Loucy (cell line): ENCODE data around the gene PRC1.

Experiments
- H2AFZ ChIP-seq: fragments of 200-600 bp; sonication (generic); 2 replicates; pipeline ENCODE4 v1.6.0; 2016; ENCODE audit warnings: antibody characterized with exemption, mild to moderate bottlenecking, low read length, moderate library complexity
- H3F3A ChIP-seq: fragments of 200-600 bp; 2 replicates; pipeline ENCODE4 v1.6.0; 2016; ENCODE audit warnings: antibody characterized with exemption, low read depth, mild to moderate bottlenecking
- H3K27me3 ChIP-seq: fragments of 200-600 bp; sonication (generic); 2 replicates; pipeline ENCODE4 v1.6.1; 2014; ENCODE audit warnings: low read length, mild to moderate bottlenecking; ENCODE audit not compliant: insufficient read depth, poor library complexity, severe bottlenecking
- H3K36me3 ChIP-seq: fragments of 200-600 bp; sonication (generic); 2 replicates; pipeline ENCODE4 v1.6.1; 2016; ENCODE audit warnings: low read length; ENCODE audit not compliant: insufficient read depth
- H3K4me1 ChIP-seq: fragments of 200-600 bp; sonication (generic); 2 replicates; pipeline ENCODE4 v1.5.1; 2014; ENCODE audit warnings: low read length, mild to moderate bottlenecking; ENCODE audit not compliant: insufficient read depth, poor library complexity, severe bottlenecking
- H3K4me2 ChIP-seq: fragments of 200-600 bp; sonication (generic); 2 replicates; pipeline ENCODE4 v1.6.0; 2014; ENCODE audit warnings: antibody characterized with exemption, low read length, low read depth, mild to moderate bottlenecking; ENCODE audit not compliant: poor library complexity, severe bottlenecking
- H3K4me3 ChIP-seq: fragments of 200-600 bp; sonication (generic); 2 replicates; pipeline ENCODE4 v1.5.1; 2014; ENCODE audit warnings: low read length, mild to moderate bottlenecking, mixed read lengths; ENCODE audit not compliant: poor library complexity, severe bottlenecking
- H3K79me2 ChIP-seq: fragments of 200-600 bp; sonication (generic); 2 replicates; pipeline ENCODE4 v1.6.1; 2014; ENCODE audit warnings: low read length; ENCODE audit not compliant: insufficient read depth
- H3K9ac ChIP-seq: fragments of 200-600 bp; sonication (generic); 2 replicates; pipeline ENCODE4 v1.6.0; 2014; ENCODE audit warnings: mild to moderate bottlenecking, low read depth, low read length, moderate library complexity; ENCODE audit not compliant: poor library complexity, severe bottlenecking
- H3K9me2 ChIP-seq: fragments of 200-600 bp; sonication (generic); replicated peaks from 2 replicates; pipeline ENCODE4 v1.6.1; 2016; ENCODE audit warnings: low read depth, low read length, mixed read lengths
- H3K9me3 ChIP-seq: fragments of 200-600 bp; sonication (generic); 2 replicates; pipeline ENCODE4 v1.6.1; 2014; ENCODE audit warnings: mild to moderate bottlenecking, antibody characterized with exemption, low read length, low read depth; ENCODE audit not compliant: insufficient read depth
- H4K20me1 ChIP-seq: fragments of 200-600 bp; sonication (generic); 2 replicates; pipeline ENCODE4 v1.6.0; 2014; ENCODE audit warnings: antibody characterized with exemption, low read length, mild to moderate bottlenecking; ENCODE audit not compliant: insufficient read depth, poor library complexity, severe bottlenecking
- CTCF ChIP-seq: fragments of 200-600 bp; sonication (generic); conservative IDR thresholded peaks from 2 replicates; pipeline ENCODE4 v1.5.1; 2014; ENCODE audit warnings: mild to moderate bottlenecking, antibody characterized with exemption, low read length
- EZH2phosphoT487 ChIP-seq: fragments of 200-600 bp; IDR thresholded peaks from 2 replicates; pipeline ENCODE4 v1.6.1; 2018; ENCODE audit warnings: antibody characterized with exemption, mild to moderate bottlenecking, moderate library complexity, borderline replicate concordance

PRC1 gene

GRCh38 chr15:90962021-90962420 is 32.3 kb downstream of the PRC1 start:
- H3K9me2 ChIP-seq: no peaks in the 10 kb centered on the region
- TF ChIP-seq EZH2phosphoT487 (no peak), CTCF (no peak)
- H3F3A ChIP-seq: 0 out of 2 replicates have a peak, but pooled peaks cover 2% of the 10 kb centered on the region
- H3K4me3 ChIP-seq: no peak overlapping the region
- peak overlapping the region; percentile 2 for H3K4me2 ChIP-seq
- H3K27me3 ChIP-seq: no peaks in the 10 kb centered on the region
- no peak overlapping the region for H2AFZ ChIP-seq
- H3K4me1 ChIP-seq: peaks cover 1% of the 10 kb centered on the region
- H3K9ac ChIP-seq: no peak overlapping the region
- H3K9me3 ChIP-seq: no peaks in the 10 kb centered on the region
- no peaks in the 10 kb centered on the region for H4K20me1 ChIP-seq
- peaks cover 52% of the 10 kb centered on the region; the same call in 1 of the 2 replicates for H3K36me3 ChIP-seq
- H3K79me2 ChIP-seq: peaks cover 29% of the 10 kb centered on the region

GRCh38 chr15:90960298-90961091 is 33.8 kb downstream of the PRC1 start:
- Histone ChIP-seq H3K9me3 (no peaks in the 10 kb centered on the region), H3F3A (no peaks in the 10 kb centered on the region), H3K79me2 (peaks cover 44% of the 10 kb centered on the region), H3K36me3 (peaks cover 40% of the 10 kb centered on the region; the same call in 1 of the 2 replicates), H3K9me2 (no peaks in the 10 kb centered on the region), H3K4me1 (peaks cover 14% of the 10 kb centered on the region), H4K20me1 (peaks cover 5% of the 10 kb centered on the region), H3K4me2 (no peak overlapping the region), H3K27me3 (no peaks in the 10 kb centered on the region), H3K4me3 (no peak overlapping the region), H3K9ac (no peak overlapping the region), H2AFZ (no peak overlapping the region)
- TF ChIP-seq EZH2phosphoT487 (no peak), CTCF (no peak)

- H3K9ac ChIP-seq: no peak overlapping the region
- TF ChIP-seq EZH2phosphoT487 (no peak), CTCF (no peak)
- H3K27me3 ChIP-seq: no peaks in the 10 kb centered on the region
- H3K9me2 ChIP-seq: no peaks in the 10 kb centered on the region
- H3K9me3 ChIP-seq: no peaks in the 10 kb centered on the region
- H4K20me1 ChIP-seq: peaks cover 8% of the 10 kb centered on the region
- no peak overlapping the region for H2AFZ ChIP-seq
- peaks cover 14% of the 10 kb centered on the region for H3K4me1 ChIP-seq
- H3K4me2 ChIP-seq: no peak overlapping the region
- H3K4me3 ChIP-seq: no peak overlapping the region
- H3K79me2 ChIP-seq: peaks cover 50% of the 10 kb centered on the region
- H3F3A ChIP-seq: no peaks in the 10 kb centered on the region
- H3K36me3 ChIP-seq: peaks cover 40% of the 10 kb centered on the region; the same call in 1 of the 2 replicates
These were observed 34.4 kb downstream of the PRC1 start for GRCh38 chr15:90959894-90960293.
